ENCODE results near the gene MYO18A. TPM values are rescaled to one million over a fixed set of nuclear protein-coding genes. Genes with fewer than 3 reads are reported as not detected.

The MYO18A gene
- total RNA-seq, 4 donors from 2014 or later, result 112 to 191 (median 136) TPM

- intact Hi-C loops (cut with DNase I; ENCODE audit: low total_unique reads), result no loop called here
- 74 to 82% methylated on average over 4 to 10 of the region's 10 CpGs for WGBS, 2 donors (ENCODE audit: low coverage in 1 of 2)
- in situ Hi-C loops (cut with MboI; ENCODE audit: low pct_ligation_motif_present in 1 of 4, low pct_unique_long_range_greater_than_20kb in 1 of 4, low sequenced_read_pairs in 3 of 4), result no loop called here
- no peaks in the 10 kb centered on the region for H3K27me3 ChIP-seq
- no peaks in the 10 kb centered on the region for H3K9me3 ChIP-seq
- no peak overlapping the region for H3K27ac ChIP-seq
- no peaks in the 10 kb centered on the region for H3K4me1 ChIP-seq
- no peak for DNase-seq
- H3K36me3 ChIP-seq, result no peaks in the 10 kb centered on the region
- H3K4me3 ChIP-seq, result no peak overlapping the region
- TF ChIP-seq POLR2A (IDR thresholded peaks at IDR 0.05) (no peak), EP300 (IDR thresholded peaks at IDR 0.05; ENCODE audit: low read depth) (no peak), POLR2AphosphoS5 (IDR thresholded peaks at IDR 0.05) (no peak)
- TF ChIP-seq, protein P1, sequence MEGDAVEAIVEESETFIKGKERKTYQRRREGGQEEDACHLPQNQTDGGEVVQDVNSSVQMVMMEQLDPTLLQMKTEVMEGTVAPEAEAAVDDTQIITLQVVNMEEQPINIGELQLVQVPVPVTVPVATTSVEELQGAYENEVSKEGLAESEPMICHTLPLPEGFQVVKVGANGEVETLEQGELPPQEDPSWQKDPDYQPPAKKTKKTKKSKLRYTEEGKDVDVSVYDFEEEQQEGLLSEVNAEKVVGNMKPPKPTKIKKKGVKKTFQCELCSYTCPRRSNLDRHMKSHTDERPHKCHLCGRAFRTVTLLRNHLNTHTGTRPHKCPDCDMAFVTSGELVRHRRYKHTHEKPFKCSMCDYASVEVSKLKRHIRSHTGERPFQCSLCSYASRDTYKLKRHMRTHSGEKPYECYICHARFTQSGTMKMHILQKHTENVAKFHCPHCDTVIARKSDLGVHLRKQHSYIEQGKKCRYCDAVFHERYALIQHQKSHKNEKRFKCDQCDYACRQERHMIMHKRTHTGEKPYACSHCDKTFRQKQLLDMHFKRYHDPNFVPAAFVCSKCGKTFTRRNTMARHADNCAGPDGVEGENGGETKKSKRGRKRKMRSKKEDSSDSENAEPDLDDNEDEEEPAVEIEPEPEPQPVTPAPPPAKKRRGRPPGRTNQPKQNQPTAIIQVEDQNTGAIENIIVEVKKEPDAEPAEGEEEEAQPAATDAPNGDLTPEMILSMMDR (IDR thresholded peaks at IDR 0.05), result no peak
These were observed 111.4 kb downstream of the MYO18A start for GRCh38 chr17:29068818-29069217.

- intact Hi-C loops (cut with DNase I; ENCODE audit: low total_unique reads), result no loop called here
- in situ Hi-C loops (cut with MboI; ENCODE audit: low pct_ligation_motif_present in 1 of 4, low pct_unique_long_range_greater_than_20kb in 1 of 4, low sequenced_read_pairs in 3 of 4), result no loop called here
- no peak overlapping the region for H3K27ac ChIP-seq
- H3K27me3 ChIP-seq, result no peaks in the 10 kb centered on the region
- WGBS, 2 donors (ENCODE audit: low coverage in 1 of 2), result 60 to 82% methylated on average over 1 to 7 of the region's 7 CpGs
- H3K9me3 ChIP-seq, result no peaks in the 10 kb centered on the region
- H3K4me3 ChIP-seq, result no peak overlapping the region
- H3K4me1 ChIP-seq, result no peaks in the 10 kb centered on the region
- no peak for TF ChIP-seq POLR2AphosphoS5 (IDR thresholded peaks at IDR 0.05)
- TF ChIP-seq, protein P1 (IDR thresholded peaks at IDR 0.05), result no peak
- TF ChIP-seq POLR2A (IDR thresholded peaks at IDR 0.05), result no peak
- TF ChIP-seq EP300 (IDR thresholded peaks at IDR 0.05; ENCODE audit: low read depth), result no peak
- no peak for DNase-seq
- H3K36me3 ChIP-seq, result no peaks in the 10 kb centered on the region
These were observed 113.6 kb downstream of the MYO18A start for GRCh38 chr17:29066606-29067005.

GRCh38 chr17:29066047-29066446 is 114.2 kb downstream of the MYO18A start:
- TF ChIP-seq, protein P1 (IDR thresholded peaks at IDR 0.05), result no peak
- TF ChIP-seq EP300 (IDR thresholded peaks at IDR 0.05; ENCODE audit: low read depth) (no peak), POLR2AphosphoS5 (IDR thresholded peaks at IDR 0.05) (no peak), POLR2A (IDR thresholded peaks at IDR 0.05) (no peak)
- Histone ChIP-seq H3K27ac (no peak overlapping the region), H3K4me3 (no peak overlapping the region), H3K4me1 (no peaks in the 10 kb centered on the region), H3K36me3 (no peaks in the 10 kb centered on the region), H3K27me3 (no peaks in the 10 kb centered on the region), H3K9me3 (no peaks in the 10 kb centered on the region)
- intact Hi-C loops (cut with DNase I; ENCODE audit: low total_unique reads), result no loop called here
- in situ Hi-C loops (cut with MboI; ENCODE audit: low pct_ligation_motif_present in 1 of 4, low pct_unique_long_range_greater_than_20kb in 1 of 4, low sequenced_read_pairs in 3 of 4), result no loop called here
- 81% methylated on average over 4 of the region's 7 CpGs; no CpG with 5 or more reads in 1 of the 2 donors for WGBS, 2 donors (ENCODE audit: low coverage in 1 of 2)
- DNase-seq, result no peak

DNA sequence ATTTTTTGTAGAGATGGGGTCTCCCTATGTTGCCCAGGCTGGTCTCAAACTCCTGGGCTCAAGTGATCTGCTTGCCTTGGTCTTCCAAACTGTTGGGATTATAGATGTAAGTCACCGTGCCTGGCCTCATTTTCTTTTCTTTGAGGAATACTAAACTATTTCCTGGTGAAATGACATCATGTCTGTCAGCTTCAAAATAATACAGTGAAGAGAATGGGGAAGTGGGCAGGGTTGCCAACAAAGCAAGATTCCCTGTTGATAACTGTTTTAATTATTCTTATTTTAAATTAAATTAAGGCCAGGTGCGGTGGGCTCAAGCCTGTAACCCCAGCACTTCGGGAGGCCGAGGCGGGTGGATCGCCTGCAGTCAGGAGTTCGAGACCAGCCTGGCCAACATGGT is 116.2 kb downstream of the MYO18A start:
- in situ Hi-C loops (cut with MboI; ENCODE audit: low pct_ligation_motif_present in 1 of 4, low pct_unique_long_range_greater_than_20kb in 1 of 4, low sequenced_read_pairs in 3 of 4), result no loop called here
- 70 to 80% methylated on average over 4 to 7 of the region's 7 CpGs for WGBS, 2 donors (ENCODE audit: low coverage in 1 of 2)
- H3K36me3 ChIP-seq, result no peaks in the 10 kb centered on the region
- intact Hi-C loops (cut with DNase I; ENCODE audit: low total_unique reads), result no loop called here
- H3K27me3 ChIP-seq, result no peaks in the 10 kb centered on the region
- no peak for TF ChIP-seq POLR2A (IDR thresholded peaks at IDR 0.05)
- TF ChIP-seq EP300 (IDR thresholded peaks at IDR 0.05; ENCODE audit: low read depth), result no peak
- TF ChIP-seq POLR2AphosphoS5 (IDR thresholded peaks at IDR 0.05), result no peak
- TF ChIP-seq, protein P1 (IDR thresholded peaks at IDR 0.05), result no peak
- H3K4me3 ChIP-seq, result no peak overlapping the region
- no peaks in the 10 kb centered on the region for H3K4me1 ChIP-seq
- DNase-seq, result no peak
- H3K9me3 ChIP-seq, result no peaks in the 10 kb centered on the region
- H3K27ac ChIP-seq, result no peak overlapping the region
